HS-27A (cell line): ENCODE measurements around the gene GARRE1.
"Not testable (repeated sequence)": the region's sequence is repeated elsewhere in the genome, so short reads cannot be mapped to it uniquely, and the experiment has no call there.

Experiments used
- DNase-seq: peaks from one replicate; pipeline ENCODE4 v3.0.0-alpha.2; 2012; ENCODE audit warnings: low read depth, missing footprints

Gene GARRE1

GRCh38 chr19:34254046-34254697 lies at the start of gene GARRE1:
GARRE1 (plus strand) TSS chr19:34254554; CDS start chr19:34300474, 45,920 bp downstream.
- DNase-seq = no peak

- DNase-seq = not testable (repeated sequence)
Measured at GRCh38 chr19:34205324-34205723, 49.0 kb upstream of the GARRE1 start.

- no peak for DNase-seq
Measured at GRCh38 chr19:34208291-34208884, 46.0 kb upstream of the GARRE1 start.

- no peak for DNase-seq
Measured at GRCh38 chr19:34209726-34210125, 44.6 kb upstream of the GARRE1 start.

GRCh38 chr19:34213283-34213682 lies 41.1 kb upstream of the GARRE1 start:
- no peak for DNase-seq

- DNase-seq = no peak
Measured at GRCh38 chr19:34214040-34214439, 40.3 kb upstream of the GARRE1 start.

GRCh38 chr19:34215006-34215665 lies 39.2 kb upstream of the GARRE1 start:
- DNase-seq = no peak

GRCh38 chr19:34215666-34216038 lies 38.7 kb upstream of the GARRE1 start:
- no peak for DNase-seq

- not testable (repeated sequence) for DNase-seq
Measured at GRCh38 chr19:34216745-34217219, 37.6 kb upstream of the GARRE1 start.

- DNase-seq = peak; percentile 100
Measured at GRCh38 chr19:34217952-34218817, 36.2 kb upstream of the GARRE1 start.

GRCh38 chr19:34218818-34219164 lies 35.6 kb upstream of the GARRE1 start:
- no peak for DNase-seq

GRCh38 chr19:34220472-34221063 lies 33.8 kb upstream of the GARRE1 start:
- peak; percentile 64 for DNase-seq

- no peak for DNase-seq
Measured at GRCh38 chr19:34222386-34222785, 32.0 kb upstream of the GARRE1 start.

- no peak for DNase-seq
Measured at GRCh38 chr19:34224996-34225658, 29.2 kb upstream of the GARRE1 start.

GRCh38 chr19:34225659-34226015 lies 28.7 kb upstream of the GARRE1 start:
- DNase-seq = no peak

- no peak for DNase-seq
Measured at GRCh38 chr19:34226036-34226435, 28.3 kb upstream of the GARRE1 start.

GRCh38 chr19:34228347-34228746 lies 26.0 kb upstream of the GARRE1 start:
- DNase-seq = no peak

GRCh38 chr19:34228762-34229161 lies 25.6 kb upstream of the GARRE1 start:
- DNase-seq = no peak

GRCh38 chr19:34229721-34230120 lies 24.6 kb upstream of the GARRE1 start:
- DNase-seq = no peak

GRCh38 chr19:34230820-34231219 lies 23.5 kb upstream of the GARRE1 start:
- DNase-seq = no peak

GRCh38 chr19:34231439-34231838 lies 22.9 kb upstream of the GARRE1 start:
- DNase-seq = no peak
